Cardiac muscle cell (in vitro differentiated cells and primary cell): Measurements from ENCODE around the gene APBB1IP. TPM values are rescaled to one million over a fixed set of nuclear protein-coding genes. Genes with fewer than 3 reads are reported as not detected.

Experiments
- DNase-seq, 2 donors: peaks; one replicate each; pipeline versions ENCODE4 v3.0.0 to v3.0.0-alpha.2; 2010 to 2017; ENCODE audit warnings: low read depth in 1 of 2, low spot score in 1 of 2
- H3K27ac ChIP-seq: fragments of 200-600 bp; sonication (generic); 2 replicates; pipeline ENCODE4 v1.5.1; 2016
- H3K27me3 ChIP-seq: fragments of 200-600 bp; sonication (generic); 2 replicates; pipeline ENCODE4 v1.6.0; 2016; ENCODE audit warnings: control low read depth
- H3K36me3 ChIP-seq: fragments of 200-600 bp; sonication (generic); 2 replicates; pipeline ENCODE4 v1.5.1; 2016; ENCODE audit warnings: control low read depth
- H3K4me1 ChIP-seq: fragments of 200-600 bp; sonication (generic); 2 replicates; pipeline ENCODE4 v1.8.1; 2017; ENCODE audit warnings: low read depth, mild to moderate bottlenecking, mixed run types
- H3K4me3 ChIP-seq: fragments of 200-600 bp; sonication (generic); 2 replicates; pipeline ENCODE4 v1.5.1; 2016; ENCODE audit warnings: mild to moderate bottlenecking
- H3K9me3 ChIP-seq: fragments of 200-600 bp; sonication (generic); 2 replicates; pipeline ENCODE4 v1.5.1; 2017; ENCODE audit warnings: low read depth, mild to moderate bottlenecking, control low read depth
- CTCF ChIP-seq: IDR thresholded peaks from 2 replicates; pipeline ENCODE4 v1.5.1; 2012; ENCODE audit warnings: low read depth, mild to moderate bottlenecking, low read length
- polyA plus RNA-seq: library from polyadenylated mRNA; unstranded; fragments of >200 nt; fragmentation: Nextera tagmentation; extraction: Ambion mirVana; gene quantifications from 2 replicates; pipeline ENCODE4 v1.2.1, GENCODE V29; 2016
- total RNA-seq: library from RNA; depleted of rRNA; stranded (reverse); fragments of >200 nt; gene quantifications from 2 replicates; pipeline ENCODE4 v1.2.3, GENCODE V29; 2016

Gene APBB1IP
- total and polyA plus RNA-seq, 2 experiments from 2014 or later, result not detected

- Histone ChIP-seq H3K27me3 (no peaks in the 10 kb centered on the region), H3K4me1 (no peaks in the 10 kb centered on the region), H3K27ac (no peak overlapping the region), H3K36me3 (no peaks in the 10 kb centered on the region), H3K4me3 (no peak overlapping the region), H3K9me3 (no peaks in the 10 kb centered on the region)
- no peak for DNase-seq
- no peak for TF ChIP-seq CTCF
Observed at GRCh38 chr10:26478061-26478460, 39.9 kb downstream of the APBB1IP start.

DNA sequence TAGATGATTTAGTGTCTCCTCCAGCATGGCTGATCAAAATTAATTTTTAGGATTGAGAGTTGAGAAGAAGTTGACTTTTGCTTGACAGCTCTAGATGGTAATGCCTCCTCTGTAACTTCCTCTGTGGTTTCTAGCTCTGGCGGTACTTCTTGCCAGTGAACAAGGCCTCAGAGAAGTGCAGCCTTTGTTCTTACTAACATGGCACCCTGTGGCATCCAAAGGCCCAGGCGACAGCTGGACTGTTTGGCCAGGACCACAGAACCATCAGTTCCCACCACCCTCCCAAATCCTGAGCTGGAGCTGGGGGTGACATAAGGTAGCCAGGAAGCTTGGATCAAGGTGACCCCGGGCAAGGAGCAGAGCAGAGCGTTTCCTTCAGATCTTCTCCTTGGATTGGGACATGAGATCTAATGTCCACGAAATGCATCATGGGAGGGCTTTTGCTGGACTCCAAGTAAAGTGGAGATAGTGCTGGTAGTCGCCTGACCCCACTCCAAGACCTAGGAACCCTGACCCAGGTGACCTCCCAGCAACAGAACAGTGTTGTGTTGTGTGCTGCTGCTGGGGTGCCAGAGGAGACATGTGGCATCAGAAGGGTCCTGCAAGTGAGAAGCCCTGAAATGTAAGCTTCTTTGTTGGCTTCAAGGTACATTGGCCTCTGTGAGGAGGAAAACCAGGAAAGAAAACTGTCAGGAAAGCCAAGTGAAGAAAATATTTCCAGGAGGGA is 41.8 kb downstream of the APBB1IP start:
- H3K27ac ChIP-seq, result no peak overlapping the region
- TF ChIP-seq CTCF, result no peak
- H3K4me3 ChIP-seq, result no peak overlapping the region
- H3K4me1 ChIP-seq, result no peaks in the 10 kb centered on the region
- peaks cover 2% of the 10 kb centered on the region for H3K27me3 ChIP-seq
- H3K36me3 ChIP-seq, result no peaks in the 10 kb centered on the region
- H3K9me3 ChIP-seq, result no peaks in the 10 kb centered on the region
- DNase-seq, result no peak

GRCh38 chr10:26481315-26481692 is 43.2 kb downstream of the APBB1IP start:
- peaks cover 2% of the 10 kb centered on the region for H3K27me3 ChIP-seq
- no peaks in the 10 kb centered on the region for H3K4me1 ChIP-seq
- no peak overlapping the region for H3K27ac ChIP-seq
- no peaks in the 10 kb centered on the region for H3K9me3 ChIP-seq
- H3K4me3 ChIP-seq, result no peak overlapping the region
- no peak for DNase-seq
- no peak for TF ChIP-seq CTCF
- H3K36me3 ChIP-seq, result no peaks in the 10 kb centered on the region

DNA sequence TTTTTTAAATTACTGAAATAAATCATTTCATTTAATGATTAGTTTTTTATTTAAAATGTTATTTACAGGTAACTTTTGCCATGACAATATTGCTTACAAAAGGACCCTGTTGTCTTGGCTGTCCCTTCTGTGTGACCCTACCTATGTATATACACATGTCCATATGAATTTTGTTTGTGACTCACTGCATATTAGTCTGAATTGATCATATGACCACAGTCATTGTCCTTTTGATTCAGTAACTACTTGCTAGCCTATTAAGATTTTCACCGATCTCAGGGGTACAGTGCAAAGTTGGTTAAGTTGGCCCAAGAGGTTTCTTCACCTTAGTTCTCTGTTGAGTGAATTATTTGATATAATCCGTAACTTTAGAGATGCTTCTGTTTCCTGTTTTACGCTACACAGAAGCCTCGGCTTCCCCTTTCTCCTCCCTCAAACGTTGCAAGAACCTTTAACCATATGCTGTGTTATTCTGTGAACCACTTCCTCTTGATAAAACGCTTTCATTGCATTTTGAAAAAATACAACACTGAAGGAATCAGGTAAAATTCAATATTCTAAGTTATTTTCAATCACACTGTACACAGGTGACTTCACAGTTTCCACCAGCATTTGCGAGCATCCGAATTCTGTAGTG is 43.9 kb downstream of the APBB1IP start:
- Histone ChIP-seq H3K27ac (no peak overlapping the region), H3K4me1 (no peaks in the 10 kb centered on the region), H3K9me3 (no peaks in the 10 kb centered on the region), H3K27me3 (peaks cover 7% of the 10 kb centered on the region), H3K36me3 (no peaks in the 10 kb centered on the region), H3K4me3 (no peak overlapping the region)
- no peak for DNase-seq
- TF ChIP-seq CTCF, result no peak

GRCh38 chr10:26483554-26483953 is 45.4 kb downstream of the APBB1IP start:
- TF ChIP-seq CTCF, result no peak
- Histone ChIP-seq H3K27ac (no peak overlapping the region), H3K9me3 (no peaks in the 10 kb centered on the region), H3K4me1 (no peaks in the 10 kb centered on the region), H3K36me3 (no peaks in the 10 kb centered on the region), H3K4me3 (no peak overlapping the region), H3K27me3 (peaks cover 7% of the 10 kb centered on the region)
- DNase-seq, result no peak
